ENCODE results near the gene ARHGAP18.

DNA sequence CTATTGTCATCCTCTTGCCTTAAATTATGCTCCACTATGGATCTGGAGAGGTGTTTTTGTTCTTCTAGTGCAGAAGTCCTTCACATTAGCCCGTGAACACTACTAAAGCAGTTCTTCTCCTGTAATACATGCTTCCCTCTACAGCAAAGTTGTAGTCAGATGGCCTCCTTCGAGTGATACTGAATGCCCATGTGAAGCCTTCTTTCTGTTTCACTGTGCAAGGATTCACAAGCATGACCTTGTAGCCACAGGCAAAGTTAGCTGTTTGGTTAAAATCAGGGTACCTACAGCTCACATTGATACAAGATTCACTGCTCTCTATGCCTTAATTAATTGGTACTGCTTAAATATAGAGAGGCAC, 47.6 kb downstream of the ARHGAP18 start:
- TF ChIP-seq ZNF274 (IDR thresholded peaks at IDR 0.05; ENCODE audit: low read depth, low read length) (no peak), SUZ12 (IDR thresholded peaks at IDR 0.05; ENCODE audit: extremely low read depth, insufficient read depth, insufficient read length) (no peak), YY1 (IDR thresholded peaks at IDR 0.05; ENCODE audit: insufficient read depth, insufficient read length) (no peak)
